Kidney (tissue), 14 donors: ENCODE data around the gene IRF4. TPM values are rescaled to one million over a fixed set of nuclear protein-coding genes. Genes with fewer than 3 reads are reported as not detected.

Experiments
- DNase-seq, 5 donors: peaks; one replicate each; pipeline ENCODE4 v3.0.0-alpha.2; 2013 to 2020
- FAIRE-seq: peaks from 2 replicates; lab custom pipeline; 2012; peaks lifted over from hg19 to GRCh38; lab: Jason Lieb, UNC
- H3K27ac ChIP-seq, 2 donors: one replicate each; pipeline ENCODE4 v1.7.0; 2013; ENCODE audit warnings: low read depth in 2 of 2, low read length in 2 of 2, inconsistent platforms in 1 of 2
- H3K27me3 ChIP-seq: one replicate; pipeline ENCODE4 v1.7.1; 2013; ENCODE audit warnings: low read length, inconsistent platforms; ENCODE audit not compliant: control insufficient read depth, insufficient read depth
- H3K36me3 ChIP-seq, 3 donors: one replicate each; pipeline versions ENCODE4 v1.7.0 to v1.7.1; 2013; ENCODE audit warnings: low read length in 3 of 3, control low read depth in 1 of 3, inconsistent platforms in 1 of 3; ENCODE audit not compliant: insufficient read depth in 3 of 3, control insufficient read depth in 2 of 3
- H3K4me1 ChIP-seq, 3 donors: one replicate each; pipeline versions ENCODE4 v1.7.0 to v1.7.1; 2013; ENCODE audit warnings: low read length in 3 of 3, inconsistent platforms in 1 of 3, low read depth in 1 of 3; ENCODE audit not compliant: control insufficient read depth in 2 of 3, insufficient read depth in 2 of 3
- H3K4me3 ChIP-seq, 3 donors: one replicate each; pipeline versions ENCODE4 v1.7.0 to v1.8.1; 2013; ENCODE audit warnings: low read length in 3 of 3, control low read depth in 1 of 3, inconsistent platforms in 1 of 3
- H3K9ac ChIP-seq, 3 donors: one replicate each; pipeline versions ENCODE4 v1.7.0 to v1.7.1; 2013; ENCODE audit warnings: low read length in 3 of 3, control low read depth in 1 of 3, inconsistent platforms in 1 of 3
- H3K9me3 ChIP-seq, 3 donors: one replicate each; pipeline versions ENCODE4 v1.7.0 to v1.7.1; 2013; ENCODE audit warnings: low read length in 3 of 3, control low read depth in 1 of 3, inconsistent platforms in 1 of 3; ENCODE audit not compliant: control insufficient read depth in 2 of 3, insufficient read depth in 1 of 3
- intact Hi-C: fragments of 100-400 bp; cut with DNase I; formaldehyde crosslinking; loops from one replicate; pipeline ENCODE4 v1.11.1; 2022
- polyA plus RNA-seq: library from polyadenylated mRNA; stranded (reverse); fragments of 350-450 nt; fragmentation: Illumina TruSeq; extraction: RNeasy Lipid Tissue Mini Kit (QIAGEN cat#74804); gene quantifications from one replicate; pipeline ENCODE4 v1.2.3, GENCODE V29; 2014; ENCODE audit warnings: low read depth, low replicate concordance; ENCODE audit not compliant: insufficient read depth
- total RNA-seq: library from RNA; stranded (reverse); fragmentation: NEBNext Ultra II Directional; extraction: Animal tissue kit (Norgen Biotek cat#: 25700); gene quantifications from one replicate; pipeline ENCODE4 v1.2.1, GENCODE V29; 2021
- TF ChIP-seq, protein P1 (sequence below): IDR thresholded peaks from 3 replicates; pipeline ENCODE4 v1.5.1; 2012; ENCODE audit warnings: mild to moderate bottlenecking, moderate library complexity, borderline replicate concordance; ENCODE audit not compliant: insufficient read depth; ENCODE audit errors: extremely low read depth
- donor health status: control.
- donor health status: control.
- donor health status: control.
- donor health status: control.
- donor health status: control.
- donor health status: DM: yes; HTN: yes; CAD: no.
- donor health status: Normal renal cell carcinoma (clear cell type).

IRF4 gene
- total and polyA plus RNA-seq, 2 donors from 2014 or later = 23.7 TPM; not detected in 1

DNA sequence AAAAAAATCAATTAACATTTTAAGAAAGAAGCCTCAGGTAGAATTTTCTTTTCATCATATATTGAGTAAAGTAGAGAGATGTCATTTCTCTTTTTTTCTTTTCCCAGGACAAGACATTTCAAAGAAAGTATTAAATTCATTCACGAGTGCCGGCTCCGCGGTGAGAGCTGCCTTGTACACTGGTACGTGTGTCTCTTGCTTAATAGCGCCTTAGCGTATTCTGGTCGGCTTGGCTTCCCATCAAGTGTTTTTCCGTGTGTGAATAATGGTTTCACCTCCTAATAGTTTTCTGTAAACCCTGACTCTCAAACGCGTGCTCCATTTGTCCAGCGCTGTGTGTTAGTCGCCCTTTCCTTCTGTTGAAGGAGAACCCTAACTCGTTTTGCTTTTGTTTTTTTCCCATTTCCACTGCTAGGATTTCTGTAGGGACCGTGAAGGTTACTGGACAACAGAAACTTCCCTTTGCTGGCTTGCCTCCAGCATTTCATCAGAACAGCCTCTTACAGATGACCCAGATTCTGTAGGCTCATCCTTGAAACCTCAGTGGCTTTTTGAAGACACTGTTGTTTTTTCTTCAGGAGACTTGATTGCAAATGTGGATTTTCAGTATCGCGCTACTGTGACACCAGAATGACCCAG, 45.7 kb upstream of the IRF4 start:
- Histone ChIP-seq H3K36me3 (peaks cover 0 to 6% (median 6%) of the 10 kb centered on the region in 3 donors), H3K4me3 (no peak overlapping the region), H3K9me3 (no peaks in the 10 kb centered on the region), H3K4me1 (no peaks in the 10 kb centered on the region), H3K9ac (no peak overlapping the region), H3K27me3 (no peaks in the 10 kb centered on the region), H3K27ac (no peak overlapping the region)
- DNase-seq = peak in 1 of 5 donors; percentile 36
- TF ChIP-seq, protein P1, sequence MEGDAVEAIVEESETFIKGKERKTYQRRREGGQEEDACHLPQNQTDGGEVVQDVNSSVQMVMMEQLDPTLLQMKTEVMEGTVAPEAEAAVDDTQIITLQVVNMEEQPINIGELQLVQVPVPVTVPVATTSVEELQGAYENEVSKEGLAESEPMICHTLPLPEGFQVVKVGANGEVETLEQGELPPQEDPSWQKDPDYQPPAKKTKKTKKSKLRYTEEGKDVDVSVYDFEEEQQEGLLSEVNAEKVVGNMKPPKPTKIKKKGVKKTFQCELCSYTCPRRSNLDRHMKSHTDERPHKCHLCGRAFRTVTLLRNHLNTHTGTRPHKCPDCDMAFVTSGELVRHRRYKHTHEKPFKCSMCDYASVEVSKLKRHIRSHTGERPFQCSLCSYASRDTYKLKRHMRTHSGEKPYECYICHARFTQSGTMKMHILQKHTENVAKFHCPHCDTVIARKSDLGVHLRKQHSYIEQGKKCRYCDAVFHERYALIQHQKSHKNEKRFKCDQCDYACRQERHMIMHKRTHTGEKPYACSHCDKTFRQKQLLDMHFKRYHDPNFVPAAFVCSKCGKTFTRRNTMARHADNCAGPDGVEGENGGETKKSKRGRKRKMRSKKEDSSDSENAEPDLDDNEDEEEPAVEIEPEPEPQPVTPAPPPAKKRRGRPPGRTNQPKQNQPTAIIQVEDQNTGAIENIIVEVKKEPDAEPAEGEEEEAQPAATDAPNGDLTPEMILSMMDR = no peak
- intact Hi-C loops = no loop called here
- FAIRE-seq = no peak

DNA sequence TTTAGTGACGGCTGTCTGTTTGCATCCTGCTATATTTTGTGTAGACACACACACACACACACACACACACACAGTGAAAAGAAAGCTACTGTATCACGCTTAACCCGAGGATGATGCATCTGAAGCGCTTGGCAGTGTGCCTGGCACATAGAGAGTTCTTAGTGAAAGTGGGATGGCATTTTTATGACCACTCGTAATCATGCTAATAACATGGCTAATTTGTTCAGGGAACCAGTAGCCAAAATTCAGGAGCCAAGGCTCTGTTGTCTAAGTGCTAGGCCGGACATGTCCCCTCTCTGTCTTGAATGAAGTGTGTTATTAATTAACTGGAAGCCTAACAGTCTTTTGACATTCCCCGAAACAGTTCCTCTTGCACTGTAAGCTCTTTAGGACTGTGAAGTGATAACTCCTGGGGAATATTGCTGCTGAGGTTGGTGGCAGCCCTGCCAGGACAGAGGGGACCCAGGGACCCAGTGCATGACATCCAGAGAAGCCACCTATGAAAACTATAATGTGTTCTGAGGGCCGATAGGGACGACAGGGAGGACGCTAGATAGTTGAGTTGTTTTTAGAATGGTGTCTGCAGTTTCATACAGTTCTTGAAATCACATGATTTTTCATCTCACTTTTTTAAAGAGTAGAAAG, 45.0 kb upstream of the IRF4 start:
- Histone ChIP-seq H3K27ac (no peak overlapping the region), H3K4me3 (no peak overlapping the region), H3K9me3 (no peaks in the 10 kb centered on the region), H3K27me3 (no peaks in the 10 kb centered on the region), H3K36me3 (peaks cover 0 to 6% (median 6%) of the 10 kb centered on the region in 3 donors), H3K4me1 (no peaks in the 10 kb centered on the region), H3K9ac (no peak overlapping the region)
- TF ChIP-seq, protein P1 = no peak
- no peak for FAIRE-seq
- intact Hi-C loops = no loop called here
- peak in 1 of 5 donors; percentile 70 for DNase-seq

DNA sequence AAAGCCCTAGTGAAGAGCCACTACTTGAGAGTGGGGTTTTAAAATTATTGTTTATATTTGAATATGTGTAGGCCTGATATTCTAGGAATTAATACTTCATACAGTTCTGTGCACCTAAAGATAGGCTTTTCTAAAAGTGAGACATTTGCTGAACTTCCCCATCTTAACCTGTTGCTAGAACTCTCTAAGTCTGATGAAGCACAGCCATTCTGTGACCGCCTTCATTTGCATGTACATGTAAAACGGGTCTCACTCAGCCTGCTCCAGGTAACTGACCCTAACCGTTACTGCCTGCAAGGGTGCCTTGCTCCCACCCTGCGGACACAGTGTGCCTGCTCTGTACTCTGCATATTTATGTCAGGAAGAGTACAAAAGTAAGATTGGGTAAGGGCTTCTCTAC, 44.3 kb upstream of the IRF4 start:
- Histone ChIP-seq H3K27ac (no peak overlapping the region), H3K9me3 (no peaks in the 10 kb centered on the region), H3K4me3 (no peak overlapping the region), H3K27me3 (no peaks in the 10 kb centered on the region), H3K9ac (no peak overlapping the region), H3K4me1 (no peaks in the 10 kb centered on the region), H3K36me3 (peaks cover 0 to 6% (median 6%) of the 10 kb centered on the region in 3 donors)
- no peak for FAIRE-seq
- intact Hi-C loops = no loop called here
- peak in 1 of 5 donors; percentile 39 for DNase-seq
- TF ChIP-seq, protein P1 = no peak
